Esophagus squamous epithelium (tissue), 4 donors: ENCODE results near the gene NRXN3.

Experiments used
- CTCF ChIP-seq, 6 experiments: fragments of 450-650 bp in 4 of 6; fragments of 200-600 bp in 2 of 6; sonication (generic) in 2 of 6; IDR thresholded peaks; one replicate each; pipeline ENCODE4 v1.5.1; 2016 to 2019; ENCODE audit warnings: antibody characterized with exemption in 6 of 6, mild to moderate bottlenecking in 4 of 6, moderate library complexity in 4 of 6
- POLR2A ChIP-seq, 4 donors: fragments of 450-650 bp; IDR thresholded peaks; one replicate each; pipeline ENCODE4 v1.6.1; 2017; ENCODE audit warnings: antibody characterized with exemption in 4 of 4, mild to moderate bottlenecking in 4 of 4, moderate library complexity in 3 of 4

GRCh38 chr14:78130356-78130755 lies 39.8 kb upstream of the NRXN3 start:
- TF ChIP-seq CTCF (IDR thresholded peaks at IDR 0.05) (no peak), POLR2A (IDR thresholded peaks at IDR 0.05) (no peak)
